HG03097 (cell line): ENCODE measurements around the gene HHATL.

Experiments used
- ATAC-seq: cut with Tn5 transposase; IDR thresholded peaks from one replicate; pipeline ENCODE4 v1.9.1; 2021; ENCODE audit not compliant: unreplicated experiment, low FRiP score

Gene HHATL

GRCh38 chr3:42686832-42687650, 15.6 kb downstream of the HHATL start:
- ATAC-seq, result no peak

GRCh38 chr3:42685891-42686820, 16.4 kb downstream of the HHATL start:
- ATAC-seq, result no peak

GRCh38 chr3:42685363-42685881, 17.2 kb downstream of the HHATL start, which contains the start of gene KLHL40:
Gene KLHL40 (plus strand): TSS chr3:42685537. CDS start chr3:42685619, 82 bp downstream.
- no peak for ATAC-seq

- no peak for ATAC-seq
These were observed 17.8 kb downstream of the HHATL start for GRCh38 chr3:42684632-42685362.

GRCh38 chr3:42683875-42684598, 18.6 kb downstream of the HHATL start:
- ATAC-seq, result no peak

- ATAC-seq, result no peak
These were observed 20.1 kb downstream of the HHATL start for GRCh38 chr3:42682301-42683070.

GRCh38 chr3:42681361-42682038, 21.1 kb downstream of the HHATL start:
- ATAC-seq, result no peak

GRCh38 chr3:42680806-42681205, 21.8 kb downstream of the HHATL start:
- no peak for ATAC-seq

GRCh38 chr3:42680271-42680670, 22.3 kb downstream of the HHATL start:
- no peak for ATAC-seq

- ATAC-seq, result no peak
These were observed 24.2 kb downstream of the HHATL start for GRCh38 chr3:42678447-42678846.

GRCh38 chr3:42675909-42676308, 26.7 kb downstream of the HHATL start:
- no peak for ATAC-seq

- ATAC-seq, result no peak
These were observed 28.5 kb downstream of the HHATL start for GRCh38 chr3:42674146-42674545.

GRCh38 chr3:42673082-42673481, 29.5 kb downstream of the HHATL start:
- no peak for ATAC-seq

GRCh38 chr3:42672515-42672914, 30.1 kb downstream of the HHATL start:
- no peak for ATAC-seq

- no peak for ATAC-seq
These were observed 31.9 kb downstream of the HHATL start for GRCh38 chr3:42670670-42671069.

- no peak for ATAC-seq
These were observed 32.5 kb downstream of the HHATL start for GRCh38 chr3:42670051-42670576.

GRCh38 chr3:42668793-42669217, 33.8 kb downstream of the HHATL start:
- no peak for ATAC-seq

GRCh38 chr3:42668413-42668760, 34.2 kb downstream of the HHATL start:
- ATAC-seq, result no peak
